Type B pancreatic cell (in vitro differentiated cells): ENCODE data around the gene DAB1. TPM values are rescaled to one million over a fixed set of nuclear protein-coding genes. Genes with fewer than 3 reads are reported as not detected.

Experiments used
- DNase-seq: peaks from one replicate; pipeline ENCODE4 v3.0.0; 2021; ENCODE audit warnings: mixed read lengths; ENCODE audit not compliant: unreplicated experiment; ENCODE audit errors: extremely low spot score
- H3K27ac Mint-ChIP-seq: 2 replicates; pipeline ENCODE4 v1.8.0; 2021; ENCODE audit warnings: mild to moderate bottlenecking, mixed read lengths
- H3K27me3 Mint-ChIP-seq: 2 replicates; pipeline ENCODE4 v1.8.0; 2021; ENCODE audit warnings: mixed read lengths
- H3K36me3 Mint-ChIP-seq: 2 replicates; pipeline ENCODE4 v1.8.0; 2021; ENCODE audit warnings: mixed read lengths
- H3K4me1 Mint-ChIP-seq: one replicate; pipeline ENCODE4 v1.8.0; 2021; ENCODE audit warnings: mixed read lengths; ENCODE audit not compliant: unreplicated experiment
- H3K4me3 Mint-ChIP-seq: 2 replicates; pipeline ENCODE4 v1.8.0; 2021; ENCODE audit warnings: mild to moderate bottlenecking, mixed read lengths
- H3K9me3 Mint-ChIP-seq: 2 replicates; pipeline ENCODE4 v1.8.0; 2021; ENCODE audit warnings: mixed read lengths
- total RNA-seq: library from RNA; stranded (reverse); gene quantifications from 2 replicates; pipeline ENCODE4 v1.2.1, GENCODE V29; 2021; ENCODE audit warnings: low replicate concordance
- TF ChIP-seq, protein P1 (sequence below): fragments of 200-600 bp; sonication (generic); conservative IDR thresholded peaks from 2 replicates; pipeline ENCODE4 v1.5.0; 2021; ENCODE audit warnings: antibody characterized with exemption, mild to moderate bottlenecking

DAB1 gene
- total RNA-seq, 1 donor from 2014 or later = 7.3 TPM

DNA sequence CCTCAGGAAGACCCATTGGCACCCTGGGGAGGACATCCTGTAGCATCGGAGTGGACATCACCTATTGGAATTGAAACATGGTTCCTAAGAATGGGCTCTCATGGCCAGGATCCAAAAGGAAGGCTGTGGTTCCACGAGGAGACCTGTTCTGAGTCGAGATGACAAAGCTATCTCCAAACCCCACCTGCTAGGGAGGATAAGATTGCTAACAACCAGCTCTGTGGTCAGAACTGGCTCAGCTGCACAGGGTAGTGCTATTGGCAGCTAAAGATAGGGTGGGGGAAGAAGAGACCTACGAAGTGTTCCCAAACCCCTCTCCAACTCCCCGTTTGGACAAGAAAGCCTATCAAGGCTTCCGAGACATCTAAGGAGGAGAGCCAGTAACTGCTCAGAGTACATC is 440.4 kb downstream of the DAB1 start:
- H3K4me1 Mint-ChIP-seq = no peaks in the 10 kb centered on the region
- TF ChIP-seq, protein P1, sequence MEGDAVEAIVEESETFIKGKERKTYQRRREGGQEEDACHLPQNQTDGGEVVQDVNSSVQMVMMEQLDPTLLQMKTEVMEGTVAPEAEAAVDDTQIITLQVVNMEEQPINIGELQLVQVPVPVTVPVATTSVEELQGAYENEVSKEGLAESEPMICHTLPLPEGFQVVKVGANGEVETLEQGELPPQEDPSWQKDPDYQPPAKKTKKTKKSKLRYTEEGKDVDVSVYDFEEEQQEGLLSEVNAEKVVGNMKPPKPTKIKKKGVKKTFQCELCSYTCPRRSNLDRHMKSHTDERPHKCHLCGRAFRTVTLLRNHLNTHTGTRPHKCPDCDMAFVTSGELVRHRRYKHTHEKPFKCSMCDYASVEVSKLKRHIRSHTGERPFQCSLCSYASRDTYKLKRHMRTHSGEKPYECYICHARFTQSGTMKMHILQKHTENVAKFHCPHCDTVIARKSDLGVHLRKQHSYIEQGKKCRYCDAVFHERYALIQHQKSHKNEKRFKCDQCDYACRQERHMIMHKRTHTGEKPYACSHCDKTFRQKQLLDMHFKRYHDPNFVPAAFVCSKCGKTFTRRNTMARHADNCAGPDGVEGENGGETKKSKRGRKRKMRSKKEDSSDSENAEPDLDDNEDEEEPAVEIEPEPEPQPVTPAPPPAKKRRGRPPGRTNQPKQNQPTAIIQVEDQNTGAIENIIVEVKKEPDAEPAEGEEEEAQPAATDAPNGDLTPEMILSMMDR = no peak
- H3K9me3 Mint-ChIP-seq = no peaks in the 10 kb centered on the region
- H3K27ac Mint-ChIP-seq = no peak overlapping the region
- no peaks in the 10 kb centered on the region for H3K36me3 Mint-ChIP-seq
- no peak overlapping the region for H3K4me3 Mint-ChIP-seq
- H3K27me3 Mint-ChIP-seq = peaks cover 6% of the 10 kb centered on the region
- no peak for DNase-seq

DNA sequence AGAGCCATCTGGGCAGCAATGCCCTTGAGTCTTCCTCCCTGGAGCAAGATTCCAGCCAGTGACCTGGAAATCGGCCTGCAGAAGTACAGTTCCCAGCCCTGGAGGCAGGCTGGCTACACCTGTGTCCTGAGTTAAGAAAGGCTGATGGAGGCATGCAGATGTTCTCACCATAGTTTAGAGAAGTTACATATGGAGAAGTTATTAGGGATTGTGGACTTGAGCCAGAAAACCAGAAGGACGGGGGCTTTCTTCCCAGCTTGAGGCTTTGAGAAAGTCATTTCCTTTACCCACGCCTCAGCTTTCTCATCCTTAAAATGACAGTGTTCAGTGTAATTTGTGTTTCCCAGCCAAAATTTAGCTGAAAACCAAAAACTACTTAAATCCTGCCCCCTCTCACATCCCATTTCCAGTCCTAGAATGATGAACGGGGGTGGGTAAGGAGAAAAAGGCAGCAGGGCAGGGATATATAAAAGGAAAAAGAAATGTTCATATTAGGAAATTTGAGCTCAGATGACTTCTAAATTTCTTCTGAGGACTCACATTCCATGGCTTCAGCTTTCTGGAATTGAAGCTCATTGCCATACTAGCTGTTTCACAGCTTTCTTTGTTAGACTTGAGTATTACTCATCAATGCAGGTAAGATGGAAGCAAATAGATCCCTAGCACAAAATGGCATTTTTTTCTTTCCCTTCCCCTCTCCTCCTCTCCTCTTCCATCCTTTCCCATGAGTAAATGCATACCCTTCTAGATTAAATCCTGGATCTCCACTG is 443.7 kb downstream of the DAB1 start:
- no peak overlapping the region for H3K4me3 Mint-ChIP-seq
- H3K27ac Mint-ChIP-seq = no peak overlapping the region
- H3K27me3 Mint-ChIP-seq = peaks cover 10% of the 10 kb centered on the region
- H3K4me1 Mint-ChIP-seq = no peaks in the 10 kb centered on the region
- no peak for DNase-seq
- H3K9me3 Mint-ChIP-seq = no peaks in the 10 kb centered on the region
- no peaks in the 10 kb centered on the region for H3K36me3 Mint-ChIP-seq
- TF ChIP-seq, protein P1 = no peak

DNA sequence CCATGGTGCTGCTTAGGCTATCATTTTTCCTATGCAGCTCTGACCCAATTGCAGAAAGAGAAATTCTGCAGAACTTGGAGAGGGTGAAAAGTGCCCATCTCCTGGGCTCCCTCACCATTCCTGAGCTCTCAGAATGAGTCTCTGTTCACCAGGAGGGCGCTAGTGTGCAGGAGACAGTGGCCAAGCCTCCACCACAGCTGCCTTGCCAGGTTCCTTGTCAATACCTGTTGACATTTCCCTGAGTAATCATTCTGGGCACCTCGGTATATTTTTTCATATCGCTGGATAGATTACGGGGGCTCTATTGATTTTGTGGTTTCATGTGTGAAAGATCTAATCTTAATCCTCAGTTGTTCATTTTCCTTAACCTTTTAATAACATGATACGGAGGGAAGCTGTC is 445.0 kb downstream of the DAB1 start:
- Mint-ChIP-seq H3K36me3 (no peaks in the 10 kb centered on the region), H3K9me3 (no peaks in the 10 kb centered on the region), H3K4me1 (no peaks in the 10 kb centered on the region), H3K27ac (no peak overlapping the region), H3K27me3 (peaks cover 7% of the 10 kb centered on the region), H3K4me3 (no peak overlapping the region)
- no peak for DNase-seq
- TF ChIP-seq, protein P1 = no peak

DNA sequence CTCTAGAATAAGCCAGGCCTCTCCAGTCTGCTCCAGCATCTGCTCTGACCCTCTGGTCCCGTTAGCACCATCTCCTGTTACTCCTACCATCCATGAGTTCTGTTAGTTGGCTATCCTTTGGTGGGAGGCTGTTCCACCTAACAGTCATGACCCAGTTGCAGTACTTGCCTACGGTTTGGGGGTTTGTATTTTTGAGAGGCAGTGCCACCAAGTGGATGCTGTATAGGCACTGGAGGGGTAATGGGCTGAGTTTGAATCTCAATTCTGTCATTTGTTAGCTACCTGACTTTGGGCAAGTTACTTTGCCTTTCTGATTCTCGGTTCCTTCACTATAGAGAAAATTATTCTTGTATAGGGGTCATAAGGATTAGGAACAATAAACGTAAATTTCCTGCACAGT is 445.9 kb downstream of the DAB1 start:
- H3K4me3 Mint-ChIP-seq = no peak overlapping the region
- no peak for DNase-seq
- H3K27ac Mint-ChIP-seq = no peak overlapping the region
- H3K9me3 Mint-ChIP-seq = no peaks in the 10 kb centered on the region
- TF ChIP-seq, protein P1 = no peak
- H3K36me3 Mint-ChIP-seq = no peaks in the 10 kb centered on the region
- H3K4me1 Mint-ChIP-seq = no peaks in the 10 kb centered on the region
- peaks cover 7% of the 10 kb centered on the region for H3K27me3 Mint-ChIP-seq

DNA sequence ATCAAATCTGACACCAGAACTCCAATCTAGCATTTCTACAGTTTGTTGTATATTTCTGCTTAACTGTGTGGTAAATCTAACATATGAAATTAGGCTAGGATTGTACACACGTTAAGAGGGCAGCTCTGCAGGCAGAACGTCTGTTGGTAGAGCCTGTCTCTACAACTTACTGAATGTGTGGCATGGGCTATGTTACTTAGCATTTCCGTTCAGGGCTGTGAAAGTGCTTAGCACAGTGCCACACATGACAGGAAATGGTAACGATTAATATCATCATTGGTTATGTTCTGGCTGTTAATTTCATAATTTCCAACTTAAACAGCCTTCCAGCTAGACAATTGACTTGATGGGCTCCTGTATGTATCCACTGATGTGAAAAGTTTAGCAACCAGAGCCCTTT is 448.4 kb downstream of the DAB1 start:
- H3K27me3 Mint-ChIP-seq = peaks cover 4% of the 10 kb centered on the region
- H3K27ac Mint-ChIP-seq = no peak overlapping the region
- no peaks in the 10 kb centered on the region for H3K36me3 Mint-ChIP-seq
- TF ChIP-seq, protein P1 = no peak
- no peak overlapping the region for H3K4me3 Mint-ChIP-seq
- DNase-seq = no peak
- H3K4me1 Mint-ChIP-seq = no peaks in the 10 kb centered on the region
- H3K9me3 Mint-ChIP-seq = no peaks in the 10 kb centered on the region
